Measurements from ENCODE around the gene ATP8B3.

The ATP8B3 gene

GRCh38 chr19:1832046-1832663 lies 20.1 kb upstream of the ATP8B3 start:
- no peak for DNase-seq

- DNase-seq: no peak
Observed at GRCh38 chr19:1830978-1831377, 18.9 kb upstream of the ATP8B3 start.

- no peak for DNase-seq
Observed at GRCh38 chr19:1830568-1830967, 18.5 kb upstream of the ATP8B3 start.

GRCh38 chr19:1829958-1830357 lies 17.9 kb upstream of the ATP8B3 start:
- DNase-seq: no peak

- DNase-seq: no peak
Observed at GRCh38 chr19:1828279-1829238, 16.5 kb upstream of the ATP8B3 start.

- no peak for DNase-seq
Observed at GRCh38 chr19:1827566-1828278, 15.6 kb upstream of the ATP8B3 start.

- no peak for DNase-seq
Observed at GRCh38 chr19:1826557-1827521, 14.8 kb upstream of the ATP8B3 start.

GRCh38 chr19:1825909-1826556 lies 14.0 kb upstream of the ATP8B3 start:
- DNase-seq: peak; percentile 17

- no peak for DNase-seq
Observed at GRCh38 chr19:1824252-1824622, 12.2 kb upstream of the ATP8B3 start.

GRCh38 chr19:1823539-1824251 lies 11.6 kb upstream of the ATP8B3 start:
- no peak for DNase-seq

- DNase-seq: no peak
Observed at GRCh38 chr19:1823020-1823419, 10.9 kb upstream of the ATP8B3 start.

- peak; percentile 80 for DNase-seq
Observed at GRCh38 chr19:1822210-1822609, 10.1 kb upstream of the ATP8B3 start.

GRCh38 chr19:1819341-1820255 lies 7.5 kb upstream of the ATP8B3 start:
- no peak for DNase-seq

GRCh38 chr19:1818549-1819195 lies 6.6 kb upstream of the ATP8B3 start:
- DNase-seq: no peak

- DNase-seq: no peak
Observed at GRCh38 chr19:1817553-1818179, 5.6 kb upstream of the ATP8B3 start.

GRCh38 chr19:1816530-1817298 lies 4.6 kb upstream of the ATP8B3 start:
- no peak for DNase-seq

GRCh38 chr19:1815605-1816529 lies 3.8 kb upstream of the ATP8B3 start:
- DNase-seq: no peak
